ENCODE measurements around the gene SH3PXD2A. TPM values are rescaled to one million over a fixed set of nuclear protein-coding genes. Genes with fewer than 3 reads are reported as not detected.

SH3PXD2A gene
- total and polyA plus RNA-seq, 12 donors = 6.9 to 44.9 (median 34.4) TPM

DNA sequence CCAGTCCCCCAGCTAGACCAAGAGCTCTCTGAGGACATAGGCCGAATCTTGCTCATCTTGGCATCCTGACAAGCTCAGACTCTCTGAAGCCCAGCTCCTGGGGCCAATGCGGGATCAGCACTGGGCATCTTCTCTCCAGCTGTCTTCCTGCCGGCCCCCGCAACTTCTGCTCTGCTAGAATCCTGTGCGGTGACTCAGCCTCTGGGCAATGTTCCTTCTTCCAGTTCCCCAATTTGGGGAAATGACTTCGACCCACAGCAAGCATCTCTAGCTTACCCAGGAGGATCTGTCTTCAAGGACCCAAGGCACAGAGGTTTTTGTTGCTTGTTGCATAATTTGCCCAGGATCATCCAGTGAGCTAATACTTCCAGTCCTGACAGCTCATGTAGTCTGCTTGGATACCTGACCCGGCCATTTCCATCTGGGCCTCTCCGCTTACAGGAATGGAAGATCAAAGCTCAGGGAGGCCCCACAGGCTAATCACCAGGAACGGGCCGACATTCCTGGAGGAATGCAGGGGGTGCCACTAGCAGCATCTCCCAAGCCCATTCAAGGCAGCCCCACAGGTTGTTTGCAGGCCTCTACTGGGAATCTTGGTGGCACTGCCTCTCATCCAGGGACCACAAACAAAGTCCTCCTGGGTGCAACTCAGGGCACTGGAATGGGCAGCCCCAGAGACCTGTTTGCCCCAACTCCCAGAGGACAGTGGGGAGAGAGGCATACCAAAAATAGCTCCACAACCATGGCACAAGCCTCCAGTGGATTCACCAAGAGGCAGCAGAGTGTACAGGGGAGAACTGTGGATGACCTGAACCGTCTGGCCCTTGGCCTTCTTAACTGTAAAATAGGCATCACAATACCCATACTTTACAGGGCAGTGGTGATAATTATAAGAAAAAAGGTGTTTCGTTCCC is 210.0 kb downstream of the SH3PXD2A start:
- 52% methylated on average over 12 of the region's 12 CpGs for WGBS, 2 donors
- TF ChIP-seq, protein P1, sequence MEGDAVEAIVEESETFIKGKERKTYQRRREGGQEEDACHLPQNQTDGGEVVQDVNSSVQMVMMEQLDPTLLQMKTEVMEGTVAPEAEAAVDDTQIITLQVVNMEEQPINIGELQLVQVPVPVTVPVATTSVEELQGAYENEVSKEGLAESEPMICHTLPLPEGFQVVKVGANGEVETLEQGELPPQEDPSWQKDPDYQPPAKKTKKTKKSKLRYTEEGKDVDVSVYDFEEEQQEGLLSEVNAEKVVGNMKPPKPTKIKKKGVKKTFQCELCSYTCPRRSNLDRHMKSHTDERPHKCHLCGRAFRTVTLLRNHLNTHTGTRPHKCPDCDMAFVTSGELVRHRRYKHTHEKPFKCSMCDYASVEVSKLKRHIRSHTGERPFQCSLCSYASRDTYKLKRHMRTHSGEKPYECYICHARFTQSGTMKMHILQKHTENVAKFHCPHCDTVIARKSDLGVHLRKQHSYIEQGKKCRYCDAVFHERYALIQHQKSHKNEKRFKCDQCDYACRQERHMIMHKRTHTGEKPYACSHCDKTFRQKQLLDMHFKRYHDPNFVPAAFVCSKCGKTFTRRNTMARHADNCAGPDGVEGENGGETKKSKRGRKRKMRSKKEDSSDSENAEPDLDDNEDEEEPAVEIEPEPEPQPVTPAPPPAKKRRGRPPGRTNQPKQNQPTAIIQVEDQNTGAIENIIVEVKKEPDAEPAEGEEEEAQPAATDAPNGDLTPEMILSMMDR (IDR thresholded peaks at IDR 0.05) = no peak
- peak; percentile 49 to 69 for DNase-seq
- H3K27me3 ChIP-seq = no peaks in the 10 kb centered on the region
- peaks cover 30 to 72% (median 58%) of the 10 kb centered on the region in 9 donors for H3K4me1 ChIP-seq
- peak in 6 of 8 donors; percentile 25 to 60 (median 50) for ATAC-seq
- H3K27ac ChIP-seq = peak overlapping the region in 6 of 10 donors; percentile 15 to 63 (median 56)
- peaks cover 0 to 26% (median 0%) of the 10 kb centered on the region in 9 donors for H3K36me3 ChIP-seq
- no peaks in the 10 kb centered on the region for H3K9me3 ChIP-seq
- intact Hi-C loops (cut with DNase I) = no loop called here
- H3K4me3 ChIP-seq = no peak overlapping the region

DNA sequence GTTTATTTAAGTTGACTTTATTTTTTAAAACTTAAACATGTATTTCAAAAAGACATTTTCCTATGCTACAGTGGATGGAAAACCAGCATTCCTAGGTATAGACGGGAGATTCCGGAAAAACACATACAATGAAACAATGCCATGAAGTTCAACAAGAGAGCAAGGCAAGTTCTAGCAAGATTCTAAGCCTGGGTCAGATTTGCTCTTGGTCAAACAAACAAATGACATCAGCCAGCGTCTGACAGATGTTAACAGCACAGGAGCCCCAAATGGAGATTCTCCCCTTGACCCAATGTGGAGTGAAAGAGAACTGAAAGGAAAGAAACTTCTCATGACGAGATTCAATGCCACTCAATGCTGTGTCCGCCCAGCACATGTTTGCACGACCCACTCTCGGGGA is 212.0 kb downstream of the SH3PXD2A start:
- no peak for ATAC-seq
- no peak for DNase-seq
- Histone ChIP-seq H3K27me3 (no peaks in the 10 kb centered on the region), H3K9me3 (no peaks in the 10 kb centered on the region), H3K4me1 (peaks cover 18 to 72% (median 59%) of the 10 kb centered on the region in 9 donors), H3K4me3 (no peak overlapping the region), H3K36me3 (peaks cover 0 to 26% (median 0%) of the 10 kb centered on the region in 9 donors), H3K27ac (no peak overlapping the region)
- 93% methylated on average over 7 of the region's 7 CpGs for WGBS, 2 donors
- intact Hi-C loops (cut with DNase I) = no loop called here
- TF ChIP-seq, protein P1 (IDR thresholded peaks at IDR 0.05) = no peak

DNA sequence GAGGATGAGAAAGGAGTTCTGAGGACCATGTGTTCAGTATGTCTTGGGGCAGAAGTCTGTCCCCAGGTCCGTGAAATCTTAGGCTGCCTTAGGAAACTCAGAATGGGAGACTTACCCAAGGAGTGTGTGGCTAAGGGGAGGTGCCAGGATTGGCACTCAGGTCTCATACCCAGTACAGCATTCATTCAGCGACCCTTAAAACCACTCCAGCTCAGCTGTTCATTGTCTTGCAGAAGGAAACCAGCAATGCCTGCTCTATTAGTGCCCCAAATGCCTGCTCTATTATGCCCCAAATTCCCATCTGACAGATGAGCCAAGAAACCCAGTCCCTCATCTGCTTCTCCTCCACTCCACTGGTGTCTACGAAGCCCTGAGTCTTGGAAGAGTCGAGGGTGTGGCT is 214.1 kb downstream of the SH3PXD2A start:
- Histone ChIP-seq H3K27ac (peak overlapping the region in 7 of 10 donors; percentile 26 to 68 (median 53)), H3K9me3 (no peaks in the 10 kb centered on the region), H3K36me3 (peaks cover 0 to 15% (median 0%) of the 10 kb centered on the region in 9 donors), H3K4me3 (no peak overlapping the region), H3K4me1 (peaks cover 32 to 73% (median 68%) of the 10 kb centered on the region in 9 donors), H3K27me3 (no peaks in the 10 kb centered on the region)
- TF ChIP-seq, protein P1 (IDR thresholded peaks at IDR 0.05) = no peak
- ATAC-seq (no peak), DNase-seq (no peak)
- intact Hi-C loops (cut with DNase I) = no loop called here
- WGBS, 2 donors = 80 to 87% methylated on average over 4 of the region's 4 CpGs

DNA sequence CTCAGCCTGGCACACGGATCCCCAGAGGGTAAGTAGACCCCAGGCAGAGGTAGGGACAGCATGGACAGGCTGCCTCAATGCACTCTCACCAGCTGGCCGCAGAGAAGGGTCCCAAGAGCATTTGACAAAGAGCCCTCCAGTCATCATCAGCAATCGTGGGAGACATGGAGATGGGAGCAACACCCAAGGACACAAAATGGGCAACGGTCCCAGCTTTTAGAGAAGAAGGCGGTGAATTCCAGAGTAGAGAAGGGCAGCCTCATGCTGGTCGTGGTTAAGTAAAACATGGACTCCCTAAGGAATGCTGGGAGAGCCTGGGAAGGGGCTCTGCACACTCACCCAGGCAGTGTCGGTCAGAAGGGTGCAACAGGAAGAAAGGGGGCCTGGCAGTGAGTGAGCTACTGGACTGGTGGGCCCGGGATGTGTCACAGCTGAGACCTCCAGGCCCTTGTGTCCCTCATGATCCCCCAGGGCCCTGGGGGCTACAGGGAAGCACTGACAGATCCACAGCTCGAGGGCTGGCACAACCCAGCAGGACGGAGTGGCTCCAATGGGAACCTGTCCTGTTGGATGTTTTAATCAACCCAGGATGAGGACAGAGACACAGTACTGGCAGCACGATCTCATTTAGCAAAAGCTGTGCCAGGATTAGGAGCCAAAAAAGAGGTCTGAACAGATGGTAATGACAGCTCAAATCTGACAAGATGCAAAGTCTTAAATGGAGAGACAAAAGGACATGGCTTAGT is 214.8 kb downstream of the SH3PXD2A start:
- Histone ChIP-seq H3K4me1 (peaks cover 38 to 73% (median 65%) of the 10 kb centered on the region in 9 donors), H3K27me3 (no peaks in the 10 kb centered on the region), H3K9me3 (no peaks in the 10 kb centered on the region), H3K36me3 (peaks cover 0 to 15% (median 0%) of the 10 kb centered on the region in 9 donors), H3K27ac (peak overlapping the region; percentile 26 to 68 (median 50)), H3K4me3 (no peak overlapping the region)
- DNase-seq (no peak), ATAC-seq (peak in 4 of 8 donors; percentile 19 to 66 (median 30))
- intact Hi-C loops (cut with DNase I) = no loop called here
- TF ChIP-seq, protein P1 (IDR thresholded peaks at IDR 0.05) = no peak
- WGBS, 2 donors = 32 to 39% methylated on average over 11 of the region's 11 CpGs

All from heart right ventricle (tissue), 16 donors.